SK-N-SH treated with all-trans-retinoic acid at 6 μM for 48 hours (cell line): ENCODE results near the gene RASAL1.

Source experiments
- BACH2 ChIP-seq: fragments of 250-450 bp; sonication (Bioruptor Pico); IDR thresholded peaks from 2 replicates; pipeline ENCODE4 v1.9.0; 2021; ENCODE audit warnings: mild to moderate bottlenecking, borderline replicate concordance
- OSR1 ChIP-seq: fragments of 250-450 bp; sonication (Bioruptor Pico); IDR thresholded peaks from 2 replicates; pipeline ENCODE4 v1.8.0; 2022; ENCODE audit warnings: moderate library complexity, mild to moderate bottlenecking, inconsistent platforms
- RARB ChIP-seq: fragments of 250-450 bp; sonication (Bioruptor Pico); IDR thresholded peaks from 2 replicates; pipeline ENCODE4 v1.8.0; 2021; ENCODE audit warnings: mild to moderate bottlenecking, moderate library complexity
- TCF4 ChIP-seq: fragments of 250-450 bp; sonication (Bioruptor Pico); IDR thresholded peaks from 2 replicates; pipeline ENCODE4 v1.8.0; 2021; ENCODE audit warnings: mild to moderate bottlenecking, moderate library complexity, borderline replicate concordance
- ZFP30 ChIP-seq: fragments of 450-650 bp; formaldehyde crosslinking; IDR thresholded peaks from 2 replicates; pipeline ENCODE4 v1.5.0; 2022; ENCODE audit warnings: mild to moderate bottlenecking, moderate library complexity
- TF ChIP-seq, protein P1 (sequence below): fragments of 250-450 bp; sonication (Bioruptor Pico); IDR thresholded peaks from 2 replicates; pipeline ENCODE4 v1.8.0; 2020; ENCODE audit warnings: mild to moderate bottlenecking, moderate library complexity, borderline replicate concordance

DNA sequence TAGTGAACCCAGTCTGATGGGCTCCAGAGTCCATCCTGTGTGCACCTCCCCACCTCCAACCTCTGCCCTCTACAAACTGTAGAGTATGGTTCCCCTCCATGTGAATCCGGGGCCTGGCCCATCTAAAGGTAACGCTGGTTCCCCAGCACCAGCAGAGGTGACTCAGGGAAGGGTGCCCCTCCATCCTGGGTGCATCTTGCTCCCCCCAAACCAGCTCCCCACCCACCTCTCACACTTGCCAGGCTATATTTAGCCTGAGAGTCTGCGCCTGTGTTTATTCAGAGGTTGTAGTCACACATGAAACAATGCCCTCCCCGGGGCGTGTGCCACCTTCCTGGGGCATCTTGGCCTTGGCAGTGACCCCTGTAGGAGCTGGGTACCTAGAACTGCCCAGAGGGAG, 26.2 kb downstream of the RASAL1 start:
- TF ChIP-seq, protein P1, sequence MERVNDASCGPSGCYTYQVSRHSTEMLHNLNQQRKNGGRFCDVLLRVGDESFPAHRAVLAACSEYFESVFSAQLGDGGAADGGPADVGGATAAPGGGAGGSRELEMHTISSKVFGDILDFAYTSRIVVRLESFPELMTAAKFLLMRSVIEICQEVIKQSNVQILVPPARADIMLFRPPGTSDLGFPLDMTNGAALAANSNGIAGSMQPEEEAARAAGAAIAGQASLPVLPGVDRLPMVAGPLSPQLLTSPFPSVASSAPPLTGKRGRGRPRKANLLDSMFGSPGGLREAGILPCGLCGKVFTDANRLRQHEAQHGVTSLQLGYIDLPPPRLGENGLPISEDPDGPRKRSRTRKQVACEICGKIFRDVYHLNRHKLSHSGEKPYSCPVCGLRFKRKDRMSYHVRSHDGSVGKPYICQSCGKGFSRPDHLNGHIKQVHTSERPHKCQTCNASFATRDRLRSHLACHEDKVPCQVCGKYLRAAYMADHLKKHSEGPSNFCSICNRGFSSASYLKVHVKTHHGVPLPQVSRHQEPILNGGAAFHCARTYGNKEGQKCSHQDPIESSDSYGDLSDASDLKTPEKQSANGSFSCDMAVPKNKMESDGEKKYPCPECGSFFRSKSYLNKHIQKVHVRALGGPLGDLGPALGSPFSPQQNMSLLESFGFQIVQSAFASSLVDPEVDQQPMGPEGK (CRISPR knock-in tag): no peak
- no peak for TF ChIP-seq BACH2 (CRISPR knock-in tag)
- TF ChIP-seq RARB (CRISPR knock-in tag): no peak
- no peak for TF ChIP-seq OSR1
- no peak for TF ChIP-seq ZFP30 (CRISPR knock-in tag)
- no peak for TF ChIP-seq TCF4 (CRISPR knock-in tag)
